RWPE2 (cell line): Measurements from ENCODE around the gene PRRC1.

Experiments used
- ATAC-seq: fragments of 200-7000 bp; cut with Tn5 transposase; 3 replicates; pipeline ENCODE4 v1.9.1; 2021; ENCODE audit warnings: low read depth
- DNase-seq: peaks from one replicate; pipeline ENCODE4 v3.0.0-alpha.2; 2020; ENCODE audit warnings: low spot score
- H3K27ac ChIP-seq: fragments of 450-650 bp; 2 replicates; pipeline ENCODE4 v1.5.1; 2017; ENCODE audit warnings: mild to moderate bottlenecking; ENCODE audit not compliant: poor library complexity, severe bottlenecking
- H3K27me3 ChIP-seq: fragments of 250-450 bp; sonication (Bioruptor Pico); 2 replicates; pipeline ENCODE4 v1.5.1; 2021; ENCODE audit warnings: mild to moderate bottlenecking, moderate library complexity; ENCODE audit not compliant: insufficient read depth, poor library complexity, severe bottlenecking
- H3K36me3 ChIP-seq: fragments of 250-450 bp; sonication (Bioruptor Pico); 2 replicates; pipeline ENCODE4 v1.5.1; 2020; ENCODE audit warnings: low read depth, mild to moderate bottlenecking, moderate library complexity
- H3K4me1 ChIP-seq: fragments of 250-450 bp; sonication (Bioruptor Pico); 2 replicates; pipeline ENCODE4 v1.5.1; 2021; ENCODE audit warnings: mild to moderate bottlenecking, moderate library complexity; ENCODE audit not compliant: insufficient read depth, poor library complexity, severe bottlenecking
- H3K4me3 ChIP-seq: fragments of 250-450 bp; sonication (Bioruptor Pico); 2 replicates; pipeline ENCODE4 v1.5.1; 2021; ENCODE audit warnings: mild to moderate bottlenecking, moderate library complexity; ENCODE audit not compliant: severe bottlenecking
- H3K9me3 ChIP-seq: fragments of 250-450 bp; sonication (Bioruptor Pico); 2 replicates; pipeline ENCODE4 v1.5.1; 2021; ENCODE audit warnings: mild to moderate bottlenecking, moderate library complexity; ENCODE audit not compliant: severe bottlenecking
- TF ChIP-seq, protein P1 (sequence below): fragments of 450-650 bp; IDR thresholded peaks from one replicate; pipeline ENCODE4 v1.5.1; 2017; ENCODE audit warnings: mild to moderate bottlenecking, moderate library complexity; ENCODE audit not compliant: poor library complexity, severe bottlenecking

The PRRC1 gene

GRCh38 chr5:127571314-127572131, 54.1 kb downstream of the PRRC1 start:
- Histone ChIP-seq H3K4me1 (no peaks in the 10 kb centered on the region), H3K27ac (no peak overlapping the region), H3K4me3 (no peak overlapping the region), H3K9me3 (no peaks in the 10 kb centered on the region), H3K36me3 (no peaks in the 10 kb centered on the region), H3K27me3 (no peaks in the 10 kb centered on the region)
- TF ChIP-seq, protein P1, sequence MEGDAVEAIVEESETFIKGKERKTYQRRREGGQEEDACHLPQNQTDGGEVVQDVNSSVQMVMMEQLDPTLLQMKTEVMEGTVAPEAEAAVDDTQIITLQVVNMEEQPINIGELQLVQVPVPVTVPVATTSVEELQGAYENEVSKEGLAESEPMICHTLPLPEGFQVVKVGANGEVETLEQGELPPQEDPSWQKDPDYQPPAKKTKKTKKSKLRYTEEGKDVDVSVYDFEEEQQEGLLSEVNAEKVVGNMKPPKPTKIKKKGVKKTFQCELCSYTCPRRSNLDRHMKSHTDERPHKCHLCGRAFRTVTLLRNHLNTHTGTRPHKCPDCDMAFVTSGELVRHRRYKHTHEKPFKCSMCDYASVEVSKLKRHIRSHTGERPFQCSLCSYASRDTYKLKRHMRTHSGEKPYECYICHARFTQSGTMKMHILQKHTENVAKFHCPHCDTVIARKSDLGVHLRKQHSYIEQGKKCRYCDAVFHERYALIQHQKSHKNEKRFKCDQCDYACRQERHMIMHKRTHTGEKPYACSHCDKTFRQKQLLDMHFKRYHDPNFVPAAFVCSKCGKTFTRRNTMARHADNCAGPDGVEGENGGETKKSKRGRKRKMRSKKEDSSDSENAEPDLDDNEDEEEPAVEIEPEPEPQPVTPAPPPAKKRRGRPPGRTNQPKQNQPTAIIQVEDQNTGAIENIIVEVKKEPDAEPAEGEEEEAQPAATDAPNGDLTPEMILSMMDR: no peak
- no peak for DNase-seq
- ATAC-seq: no peak

DNA sequence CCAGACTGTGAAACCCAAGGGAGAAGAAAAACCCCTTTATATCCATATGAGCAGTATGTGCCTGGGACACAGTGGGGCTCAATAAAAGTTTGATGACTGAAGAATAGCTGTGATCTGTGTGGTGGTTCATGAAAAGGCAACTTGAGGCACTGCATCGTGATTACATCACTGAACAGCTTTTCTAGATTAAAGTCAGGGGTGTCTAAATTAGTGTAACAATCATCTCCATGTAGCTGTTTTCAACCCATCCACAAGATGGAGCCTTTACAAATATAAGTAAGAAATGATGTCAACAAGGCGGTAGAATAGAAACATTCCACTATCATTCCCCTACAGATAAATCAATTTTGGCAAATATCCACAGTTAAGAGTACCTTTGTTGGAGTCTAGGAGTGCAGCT, 55.5 kb downstream of the PRRC1 start:
- no peak for DNase-seq

DNA sequence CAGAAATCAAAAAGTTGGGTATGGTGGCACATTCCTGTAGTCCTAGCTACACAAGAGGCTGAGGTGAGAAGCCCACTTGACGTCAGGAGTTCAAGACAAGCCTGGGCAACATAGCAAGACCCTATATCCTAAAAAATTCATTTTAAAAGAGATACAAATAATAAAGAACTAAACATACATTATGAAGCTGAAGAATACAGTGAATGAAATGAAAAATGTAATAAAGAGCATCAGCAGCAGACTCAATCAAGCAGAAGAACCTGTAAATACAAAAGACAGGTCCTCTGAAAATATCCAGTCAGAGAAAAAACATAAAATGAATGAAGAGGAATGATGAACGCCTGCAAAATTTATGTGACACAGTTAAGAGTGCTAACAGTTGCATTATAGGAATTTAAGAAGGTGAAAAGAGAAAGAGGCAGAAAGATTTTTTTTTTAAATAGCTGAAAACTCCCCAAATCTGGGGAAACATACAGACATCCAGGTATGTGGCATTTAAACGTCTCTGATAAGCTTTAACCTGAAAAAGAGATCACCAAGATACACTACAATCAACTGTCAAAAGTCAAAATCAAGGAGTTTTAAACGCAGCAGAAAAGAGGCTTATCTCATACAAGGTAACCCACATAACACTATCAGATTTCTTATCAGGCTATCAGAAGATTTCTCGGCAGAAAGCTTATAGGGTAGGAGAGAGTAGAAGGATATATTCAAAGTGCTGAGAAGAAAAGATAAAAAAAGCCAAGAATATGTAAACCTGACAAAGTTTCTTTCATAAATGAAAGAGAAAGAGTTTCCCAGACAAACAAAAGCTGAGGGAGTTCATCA, 57.6 kb downstream of the PRRC1 start:
- Histone ChIP-seq H3K9me3 (no peaks in the 10 kb centered on the region), H3K4me3 (no peak overlapping the region), H3K27me3 (no peaks in the 10 kb centered on the region), H3K4me1 (no peaks in the 10 kb centered on the region), H3K27ac (no peak overlapping the region), H3K36me3 (no peaks in the 10 kb centered on the region)
- ATAC-seq (no peak), DNase-seq (no peak)
- TF ChIP-seq, protein P1: no peak

More for the DNA sequence above, 55.5 kb downstream of the PRRC1 start:
- Histone ChIP-seq H3K27ac (no peak overlapping the region), H3K27me3 (no peaks in the 10 kb centered on the region), H3K9me3 (no peaks in the 10 kb centered on the region), H3K36me3 (no peaks in the 10 kb centered on the region), H3K4me3 (no peak overlapping the region), H3K4me1 (no peaks in the 10 kb centered on the region)
- TF ChIP-seq, protein P1: peak; percentile 35
- ATAC-seq: no peak

DNA sequence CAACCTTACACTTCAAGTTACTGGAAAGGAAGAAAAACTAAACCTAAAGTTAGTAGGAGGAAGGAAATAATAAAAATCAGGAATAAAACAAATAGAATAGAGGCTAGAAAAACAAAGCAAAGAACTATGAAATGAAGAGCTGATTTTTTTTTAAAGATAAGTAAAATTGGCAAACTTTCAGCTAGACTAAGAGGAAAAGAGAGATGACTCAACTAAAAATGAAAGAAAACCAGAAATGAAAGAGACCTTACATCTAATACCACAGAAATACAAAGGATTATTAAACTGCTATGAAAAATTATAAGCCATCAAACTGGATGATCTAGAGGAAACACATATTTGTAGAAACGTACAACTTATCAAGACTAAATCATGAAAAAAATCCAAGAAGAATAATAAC, 60.0 kb downstream of the PRRC1 start:
- no peaks in the 10 kb centered on the region for H3K4me1 ChIP-seq
- TF ChIP-seq, protein P1: no peak
- no peak for DNase-seq
- no peaks in the 10 kb centered on the region for H3K36me3 ChIP-seq
- H3K27ac ChIP-seq: no peak overlapping the region
- H3K4me3 ChIP-seq: no peak overlapping the region
- H3K27me3 ChIP-seq: no peaks in the 10 kb centered on the region
- H3K9me3 ChIP-seq: no peaks in the 10 kb centered on the region
- ATAC-seq: no peak
